Endometrium (tissue), 2 donors: ENCODE measurements around the gene CHURC1.
A peak's percentile ranks its signal among the peaks of the same experiment; 100 is the strongest.

Experiments
- FAIRE-seq: peaks from 2 replicates; lab custom pipeline; 2012; peaks lifted over from hg19 to GRCh38; lab: Jason Lieb, UNC
- donor health status: control.
- donor health status: control.

Gene CHURC1

DNA sequence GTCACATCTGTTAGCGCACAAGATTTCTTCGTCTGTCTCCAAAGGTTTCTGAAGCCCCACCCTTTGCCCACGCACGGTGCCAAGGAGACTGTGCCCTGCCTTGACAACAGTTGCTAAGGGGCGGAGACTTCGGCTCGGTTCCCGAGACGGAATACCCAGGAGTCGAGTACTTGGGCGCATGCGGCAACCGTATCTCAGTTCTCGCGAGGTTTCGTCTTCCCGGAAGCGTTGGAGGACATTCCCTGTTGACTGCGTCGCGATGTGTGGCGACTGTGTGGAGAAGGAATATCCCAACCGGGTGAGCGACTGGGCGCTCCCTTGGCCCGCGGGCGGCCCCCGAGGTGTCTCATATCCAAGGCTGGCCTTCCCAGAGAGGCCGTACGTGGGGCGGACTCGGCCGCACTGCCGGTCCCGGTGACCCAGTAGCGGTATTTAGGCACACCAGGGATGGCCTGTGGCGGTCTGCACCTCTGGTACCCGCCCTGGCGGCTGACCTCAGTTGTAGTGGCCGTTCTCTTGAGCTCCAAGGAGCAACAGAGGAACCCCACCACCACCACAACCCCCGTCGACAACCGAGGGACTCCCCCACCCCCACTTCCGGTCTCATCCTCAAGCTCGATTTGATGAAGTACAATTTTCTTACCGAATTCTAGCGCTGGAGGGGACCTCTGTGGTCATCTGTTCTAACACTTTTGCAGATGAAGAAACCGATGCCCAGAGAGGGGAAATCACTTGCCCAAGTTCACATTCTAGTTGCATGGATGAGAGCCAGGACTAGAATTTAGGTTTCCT, at the start of gene CHURC1:
Gene CHURC1, plus strand, starts transcription at position 219 of the 792 bp plus-strand sequence. Its CDS starts 41 bp downstream, at position 260.
- peak; percentile 31 for FAIRE-seq

DNA sequence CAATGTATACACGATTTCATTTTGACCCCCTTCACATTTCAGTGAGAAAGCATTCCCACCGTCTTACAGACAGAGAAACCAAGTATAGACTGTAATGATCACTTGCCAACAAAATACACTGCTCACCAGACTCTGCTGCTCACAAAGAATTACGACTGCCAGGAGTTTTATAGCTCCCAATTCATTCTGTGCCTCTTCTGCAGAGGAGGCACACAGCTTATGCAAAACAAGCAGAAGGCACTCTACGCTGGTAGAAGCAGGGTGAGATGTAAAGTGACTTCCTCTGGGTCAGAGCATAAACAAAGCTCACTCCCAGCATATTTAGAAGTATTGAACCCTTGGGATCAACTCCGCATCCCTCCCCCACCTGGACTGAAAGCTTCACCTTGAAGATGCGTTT, 49.1 kb upstream of the CHURC1 start:
- FAIRE-seq, result no peak

DNA sequence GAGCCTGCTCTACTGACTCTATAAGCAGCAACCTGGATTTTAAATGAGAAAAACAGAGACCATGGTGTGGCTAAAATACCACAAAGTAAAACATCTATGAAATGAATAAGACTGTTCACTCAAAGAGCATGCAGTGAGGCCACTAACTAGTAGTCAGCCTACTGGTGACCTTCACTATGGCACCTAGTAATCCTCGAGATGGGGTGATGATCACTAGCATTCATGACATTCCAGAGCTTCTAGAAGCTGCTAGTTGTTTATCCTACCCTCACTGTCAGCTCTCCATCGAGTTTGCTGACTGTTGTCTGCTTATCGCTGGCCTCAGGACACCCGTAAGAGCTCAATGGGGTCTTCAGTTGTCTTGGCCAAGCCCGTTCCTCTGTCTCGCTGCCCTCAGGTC, 48.3 kb upstream of the CHURC1 start:
- FAIRE-seq, result no peak

DNA sequence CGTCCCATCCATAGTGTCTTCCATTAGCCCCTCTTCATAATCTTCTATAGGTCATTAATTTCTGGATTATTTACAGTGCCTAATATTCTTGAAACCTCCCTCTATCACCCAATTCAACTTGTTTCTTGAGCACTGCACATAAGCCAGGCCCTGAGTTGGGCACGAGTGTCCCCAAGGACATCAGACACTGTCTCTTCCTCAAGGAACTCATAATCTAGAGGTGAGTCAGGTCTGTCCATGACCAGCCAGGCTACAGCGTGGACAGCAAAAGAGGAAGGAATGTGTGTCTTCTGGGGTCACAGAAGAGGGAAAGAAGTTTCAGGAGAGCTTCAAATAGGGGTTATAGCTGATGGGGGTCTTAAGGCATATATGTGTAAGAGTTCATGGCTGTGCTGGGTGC, 47.1 kb upstream of the CHURC1 start:
- no peak for FAIRE-seq

DNA sequence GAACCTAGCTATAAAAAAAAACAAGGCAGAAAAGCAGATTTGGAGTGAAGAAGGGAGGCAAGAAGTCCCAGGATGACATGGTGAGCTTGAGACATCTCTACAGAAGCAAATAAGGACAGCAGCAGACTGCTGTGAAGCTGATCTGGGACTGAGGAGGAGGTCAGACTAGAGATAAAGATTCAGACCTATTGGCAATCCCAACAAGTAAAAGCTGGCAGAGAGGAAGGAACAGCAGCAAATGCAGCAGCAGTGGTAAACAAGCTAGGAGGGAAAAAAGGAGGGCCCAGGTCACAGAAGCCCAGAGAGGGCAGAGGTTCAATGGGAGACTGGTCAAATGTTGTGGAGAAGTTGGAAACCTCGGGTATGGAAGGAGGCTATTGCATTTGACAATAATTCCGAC, 45.9 kb upstream of the CHURC1 start:
- no peak for FAIRE-seq

DNA sequence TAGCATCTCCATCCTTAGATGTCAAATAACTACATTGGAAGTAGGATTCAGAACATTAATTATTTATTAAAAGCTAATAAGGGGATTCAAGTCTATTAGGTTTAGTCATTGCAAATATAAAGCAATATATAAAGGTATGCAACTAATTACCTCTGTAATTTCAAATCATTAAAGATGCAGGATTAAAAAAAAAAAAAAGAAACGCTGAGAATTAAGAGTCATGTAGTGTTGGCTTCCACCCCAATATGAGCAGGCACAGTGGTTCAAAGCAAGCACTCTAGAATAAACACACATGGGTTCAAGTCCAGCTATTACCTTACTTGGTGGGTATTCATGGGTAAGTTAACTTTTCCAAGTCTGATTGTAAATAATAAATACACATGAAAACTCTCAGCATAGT, 45.4 kb upstream of the CHURC1 start:
- FAIRE-seq, result no peak

DNA sequence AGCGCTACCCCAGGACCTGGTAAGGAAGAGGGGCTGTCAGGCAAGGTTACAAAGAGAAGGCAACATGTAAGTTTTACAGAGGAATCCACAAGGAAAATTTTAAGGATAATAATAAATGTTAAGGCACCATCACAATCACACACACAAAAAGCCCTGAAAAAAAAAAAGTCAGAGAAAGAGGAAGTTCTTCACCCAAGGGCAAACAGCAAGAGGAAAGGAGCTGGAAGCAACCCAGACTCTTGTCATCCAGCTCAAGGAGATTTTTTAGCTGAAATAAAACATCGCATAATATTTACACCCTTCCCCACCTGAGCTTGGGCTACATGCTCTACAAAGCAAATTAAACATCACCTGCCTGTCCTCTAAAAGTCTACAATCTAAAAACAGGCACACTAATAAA, 44.1 kb upstream of the CHURC1 start:
- no peak for FAIRE-seq

DNA sequence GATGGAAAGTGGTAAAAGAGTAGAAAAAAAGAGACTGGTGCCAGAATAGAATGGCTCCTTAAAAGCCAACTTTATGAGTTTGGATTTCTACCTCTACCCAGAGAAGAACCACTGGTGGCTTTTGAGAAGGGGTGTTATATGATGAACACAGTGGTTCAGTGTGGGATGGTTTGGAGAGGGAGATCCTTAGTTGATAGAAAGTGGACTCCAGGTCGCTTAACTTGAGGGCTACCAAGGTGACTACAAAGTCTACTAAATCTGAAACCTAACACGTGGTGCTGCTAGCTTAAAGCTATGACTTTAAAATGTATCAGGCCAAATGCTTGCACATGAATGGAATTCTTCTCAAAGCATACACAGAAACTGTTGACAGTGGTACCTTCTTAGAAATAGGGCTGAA, 42.9 kb upstream of the CHURC1 start:
- no peak for FAIRE-seq

DNA sequence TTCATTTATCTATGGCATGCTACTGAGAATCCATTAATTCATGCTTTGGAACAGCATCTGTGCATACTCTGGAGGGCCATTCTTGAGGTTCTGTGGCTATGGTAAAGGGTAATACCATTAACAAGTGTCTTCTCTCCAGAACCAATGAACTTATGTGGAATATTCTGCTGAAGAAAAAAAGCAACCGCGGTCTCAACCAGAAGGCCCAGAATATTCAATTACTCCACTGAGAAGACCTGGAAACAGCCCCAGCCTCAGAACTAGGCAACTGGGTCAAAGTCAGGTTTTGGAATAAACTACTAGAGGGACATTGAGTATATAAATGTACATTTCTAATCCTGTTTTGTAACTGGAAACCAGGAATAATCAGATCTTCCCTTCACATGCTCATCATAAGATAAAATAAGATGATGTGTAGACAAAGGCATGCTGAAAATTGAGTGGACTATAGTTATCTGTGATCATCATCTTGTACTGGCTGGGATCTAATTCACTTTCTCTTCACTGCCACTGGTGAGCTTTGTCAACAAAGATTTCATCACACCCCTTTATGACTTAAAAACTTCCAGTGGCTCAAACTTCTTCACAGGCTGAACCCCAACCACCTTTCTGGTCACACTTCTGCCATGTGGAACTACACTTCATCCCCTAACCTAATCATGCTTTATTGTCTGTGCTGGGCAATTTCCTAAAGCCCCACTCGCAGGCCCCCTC, 40.6 kb upstream of the CHURC1 start:
- no peak for FAIRE-seq

DNA sequence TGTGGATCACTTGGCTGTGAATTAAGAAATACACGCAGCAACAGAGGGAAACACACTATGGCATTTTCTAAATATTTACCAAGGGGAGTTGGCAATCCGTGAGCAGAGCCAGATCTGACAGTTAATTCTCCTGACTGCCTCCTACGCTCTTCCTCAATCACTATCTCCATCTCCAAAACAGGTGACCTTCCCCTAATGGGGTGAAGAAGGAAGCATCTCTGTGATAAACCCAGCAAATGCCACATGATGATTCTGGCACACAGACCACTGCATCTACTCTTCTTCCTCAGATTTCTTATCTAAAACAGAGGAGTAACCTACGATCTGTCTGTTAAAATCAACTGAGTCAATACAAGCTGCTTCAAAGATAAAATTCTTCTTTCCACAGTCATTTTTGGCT, 38.9 kb upstream of the CHURC1 start:
- FAIRE-seq, result no peak

DNA sequence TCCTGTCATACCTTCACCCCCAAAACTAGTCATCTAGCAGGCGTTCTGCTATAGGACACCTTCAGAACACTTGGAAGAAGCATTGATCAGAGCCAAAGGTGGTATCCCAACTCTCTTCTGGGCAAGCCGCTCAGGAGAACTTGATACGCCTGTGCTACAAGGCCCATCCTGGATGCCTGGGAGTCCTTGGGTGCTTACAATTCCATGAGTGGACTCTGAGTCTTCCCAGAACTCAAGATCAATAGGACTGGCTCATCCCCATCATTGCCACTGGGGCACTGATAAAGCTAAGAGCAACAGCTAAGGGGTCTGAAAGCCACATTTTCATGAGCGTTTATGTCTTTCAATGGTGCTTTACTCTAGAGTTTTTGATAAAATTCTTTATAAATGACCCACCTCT, 36.4 kb upstream of the CHURC1 start:
- FAIRE-seq, result no peak

DNA sequence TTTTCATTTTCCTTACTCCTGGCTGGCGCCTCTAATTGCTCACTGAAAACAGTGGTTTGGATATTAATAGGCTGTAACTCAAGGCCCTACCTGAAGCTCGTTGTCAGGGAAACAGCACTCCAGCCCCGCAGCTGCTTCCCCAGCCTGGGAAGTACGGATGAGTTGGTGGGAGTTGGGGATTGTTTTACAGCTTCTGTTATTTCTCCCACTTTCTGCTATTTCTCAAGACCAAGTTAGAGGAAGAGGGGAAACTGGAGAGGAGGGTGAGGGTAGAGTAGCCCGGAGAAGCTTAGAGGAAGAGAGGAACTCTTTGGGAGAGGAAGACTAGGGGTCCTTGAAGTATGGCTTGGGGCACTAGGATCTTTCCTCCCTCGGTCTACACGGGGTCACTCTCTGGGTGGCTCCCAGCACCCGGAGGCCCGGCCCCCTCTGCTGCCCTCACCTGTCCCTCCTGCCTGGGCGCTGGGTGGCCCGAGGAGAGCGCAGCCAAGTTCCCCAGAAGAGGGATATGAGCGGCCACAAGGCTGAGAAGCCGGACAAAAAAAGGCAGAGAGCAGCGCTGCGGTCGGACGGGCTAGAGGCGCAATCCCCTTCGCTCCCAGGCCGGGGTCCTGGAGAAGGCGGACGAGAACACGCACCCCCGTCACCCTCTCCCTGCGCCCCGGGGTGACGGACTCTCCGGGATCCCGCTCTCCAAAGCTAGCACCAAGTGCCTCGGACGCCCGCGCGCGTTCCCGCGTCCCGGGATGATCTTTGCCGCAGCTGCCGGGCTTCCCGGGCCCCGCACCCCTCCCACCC, 35.2 kb upstream of the CHURC1 start:
- FAIRE-seq, result no peak

DNA sequence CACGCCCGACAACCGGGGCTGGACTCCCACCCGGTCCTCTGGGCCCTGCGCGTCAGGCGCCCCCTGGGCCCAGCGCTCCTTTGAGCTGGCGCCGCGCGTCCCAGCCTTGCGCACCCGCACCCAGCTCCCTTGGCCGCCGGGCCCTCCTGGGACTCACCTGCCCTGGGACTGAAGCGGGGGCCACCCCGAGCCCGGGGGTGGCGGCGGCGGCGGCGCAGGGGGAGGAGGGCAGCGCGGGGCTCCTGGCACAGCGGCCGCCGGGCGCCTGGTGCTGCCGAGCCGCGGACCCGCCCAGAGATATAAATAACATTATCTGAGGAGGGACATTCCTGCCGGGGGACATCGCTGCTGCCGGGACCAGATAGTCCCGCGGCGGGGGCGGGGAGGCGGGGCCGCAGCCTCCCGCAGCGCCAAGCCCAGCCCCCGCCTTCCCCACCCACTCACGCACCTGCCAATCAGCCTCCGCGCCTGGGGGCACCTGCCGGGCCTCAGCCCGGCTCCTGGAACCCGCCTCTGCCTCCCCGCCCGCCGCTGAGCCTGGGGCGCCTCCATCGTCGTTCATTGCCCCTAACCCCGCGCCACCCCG, 34.5 kb upstream of the CHURC1 start, which contains the start of gene SPTB:
Gene SPTB, minus strand, starts transcription at position 273 of the 586 bp plus-strand sequence. CDS start 56,813 bp downstream, outside the sequence.
- FAIRE-seq, result no peak

DNA sequence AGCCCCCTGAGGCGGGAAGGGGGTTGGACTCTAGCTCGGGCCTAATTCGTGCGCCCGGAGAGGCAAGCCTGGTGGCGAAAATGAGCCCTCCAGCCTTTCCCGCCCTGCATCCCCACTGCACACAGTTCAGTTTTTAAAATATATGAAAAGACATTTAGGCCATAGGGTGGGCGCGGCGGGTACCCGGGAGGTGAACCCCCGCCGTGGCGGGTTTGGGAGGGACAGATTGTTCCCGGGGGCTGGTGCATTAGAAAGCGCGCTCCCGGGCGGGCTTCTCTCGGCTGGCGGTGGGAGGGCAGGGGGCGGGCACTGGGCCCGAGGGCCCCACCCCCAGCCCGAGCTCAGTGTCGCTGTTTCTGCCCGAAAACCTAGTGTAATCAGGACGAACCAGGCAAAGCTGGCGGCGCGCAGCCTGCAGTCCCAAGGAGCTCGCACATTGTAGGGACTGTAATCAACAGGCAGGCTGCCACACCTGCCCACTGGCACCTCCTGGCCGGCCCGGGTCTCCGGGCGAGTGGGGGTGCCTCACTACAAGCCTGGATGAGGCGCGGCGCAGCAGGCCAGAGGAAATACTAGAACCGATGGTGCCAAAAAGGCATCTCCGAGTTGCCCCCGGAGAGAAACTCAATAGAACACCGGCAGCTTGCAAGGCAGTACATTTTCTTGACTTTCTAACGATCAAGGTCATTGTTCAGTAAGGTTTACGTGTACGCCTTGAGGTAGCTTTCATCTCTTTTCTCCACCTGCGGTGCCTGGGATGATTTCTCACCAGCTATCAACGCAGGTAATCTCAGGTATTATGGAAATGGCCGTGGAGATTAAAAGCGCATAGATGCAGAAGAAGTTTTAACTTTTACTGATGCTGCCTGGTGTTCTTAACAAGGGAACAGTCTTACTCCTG, 33.8 kb upstream of the CHURC1 start:
- FAIRE-seq, result no peak

DNA sequence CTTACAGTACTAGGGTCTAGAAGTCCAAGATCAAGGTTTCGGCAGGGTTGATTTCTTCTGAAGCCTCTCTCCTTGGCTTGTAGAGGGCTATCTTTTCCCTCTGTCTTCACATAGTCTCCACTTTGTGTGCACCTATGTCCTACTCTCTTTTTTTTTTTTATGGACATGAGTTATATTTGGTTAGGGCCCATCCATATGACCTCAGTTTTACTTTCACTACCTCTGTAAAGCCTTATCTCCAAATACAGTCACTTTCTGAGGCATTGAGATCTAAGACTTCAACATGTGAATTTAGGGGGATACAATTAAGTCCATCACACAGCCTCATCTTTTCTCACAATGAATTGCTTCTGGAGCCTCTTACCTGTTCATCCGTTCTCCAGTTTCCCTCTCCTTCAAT, 28.7 kb upstream of the CHURC1 start:
- FAIRE-seq, result no peak

DNA sequence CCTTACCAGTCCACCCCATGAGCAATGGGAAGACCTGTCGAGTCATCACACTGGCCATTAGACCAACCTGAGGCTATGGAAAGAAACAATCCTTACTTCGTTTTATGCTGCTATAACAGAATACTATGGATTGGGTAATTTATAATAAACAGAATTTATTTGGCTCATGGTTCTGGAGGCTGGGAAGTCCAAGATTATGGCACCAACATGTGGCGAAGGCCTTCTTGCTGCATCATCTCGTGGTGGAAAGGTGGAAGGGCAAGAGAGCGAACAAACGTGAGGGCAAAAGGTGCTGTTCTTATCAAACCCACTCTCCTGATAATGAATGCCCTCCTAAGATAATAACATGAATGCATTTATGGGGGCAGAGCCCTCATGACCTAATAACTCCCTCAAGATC, 24.9 kb upstream of the CHURC1 start:
- no peak for FAIRE-seq

DNA sequence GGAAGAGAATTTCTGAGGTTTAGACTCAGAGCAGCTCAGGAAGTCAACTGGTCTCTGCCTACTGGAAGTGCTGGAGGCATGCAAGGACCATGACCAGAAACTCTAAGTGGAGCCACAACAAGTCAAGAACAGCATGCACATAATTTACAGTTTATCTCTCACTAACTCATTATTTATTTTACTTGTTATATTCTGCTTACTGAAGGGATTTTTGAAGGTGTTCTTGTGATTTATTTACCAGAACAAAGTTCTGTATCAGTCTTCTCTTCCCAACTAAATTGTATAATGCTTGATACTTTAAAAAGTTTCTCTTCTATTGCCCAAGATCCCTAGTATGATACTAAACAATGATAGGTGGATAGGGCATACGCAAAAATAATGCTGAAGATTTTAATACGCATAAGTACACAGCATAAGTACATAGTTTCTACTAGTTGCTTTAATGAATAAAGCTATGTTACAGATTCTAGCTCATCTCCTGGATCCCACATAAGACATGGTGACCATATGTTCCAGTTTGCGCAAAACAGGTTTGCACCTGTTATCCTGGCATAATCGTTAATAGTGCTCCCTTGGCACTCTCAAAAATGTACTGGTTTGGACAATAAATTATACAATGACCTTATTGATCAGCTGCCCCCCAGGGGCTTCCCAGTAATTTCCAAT, 22.9 kb upstream of the CHURC1 start:
- FAIRE-seq, result no peak

DNA sequence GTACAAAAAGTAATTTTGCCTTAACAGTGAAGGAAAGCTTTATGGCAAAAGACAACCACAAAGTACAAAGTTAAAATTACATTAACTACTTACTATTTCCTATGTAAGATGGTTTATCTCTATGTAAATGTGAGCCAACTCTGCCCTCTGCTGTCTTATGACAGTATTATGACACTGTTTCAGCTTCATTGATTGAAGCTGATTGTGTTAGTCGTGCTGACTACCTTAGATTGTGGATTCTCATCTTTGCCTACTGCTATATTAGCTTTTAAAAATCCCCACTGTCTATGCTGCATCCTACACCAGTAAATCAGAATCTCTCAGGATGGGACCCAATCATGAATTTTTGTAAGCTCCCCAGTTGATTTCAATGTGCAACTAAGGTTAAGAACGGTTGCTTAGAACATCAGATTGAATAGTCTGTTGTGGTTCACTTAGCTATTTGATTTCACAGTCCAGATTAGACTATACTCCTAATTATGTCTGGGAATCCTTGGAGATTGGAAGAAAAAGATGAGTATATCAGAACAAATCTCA, 22.3 kb upstream of the CHURC1 start:
- FAIRE-seq, result peak; percentile 51

DNA sequence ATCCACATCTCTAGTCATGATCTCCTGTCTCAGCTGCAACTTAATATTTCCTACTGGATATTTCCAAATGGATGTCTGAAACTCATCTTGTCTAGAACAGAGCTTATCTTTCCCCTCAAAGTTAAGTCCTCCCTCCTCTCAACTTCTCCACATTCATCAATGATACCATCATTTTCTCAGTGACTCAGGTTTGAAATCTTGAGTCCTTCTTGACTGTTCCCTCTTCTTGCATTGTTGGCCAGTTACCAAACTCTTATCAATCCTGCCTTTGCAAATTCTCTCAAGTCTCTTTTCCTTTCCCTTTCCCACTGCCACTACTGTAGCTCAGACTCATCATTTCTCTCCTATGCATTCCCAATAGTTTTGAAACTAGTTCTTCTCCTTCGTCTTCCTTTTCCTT, 14.3 kb upstream of the CHURC1 start:
- FAIRE-seq, result no peak

DNA sequence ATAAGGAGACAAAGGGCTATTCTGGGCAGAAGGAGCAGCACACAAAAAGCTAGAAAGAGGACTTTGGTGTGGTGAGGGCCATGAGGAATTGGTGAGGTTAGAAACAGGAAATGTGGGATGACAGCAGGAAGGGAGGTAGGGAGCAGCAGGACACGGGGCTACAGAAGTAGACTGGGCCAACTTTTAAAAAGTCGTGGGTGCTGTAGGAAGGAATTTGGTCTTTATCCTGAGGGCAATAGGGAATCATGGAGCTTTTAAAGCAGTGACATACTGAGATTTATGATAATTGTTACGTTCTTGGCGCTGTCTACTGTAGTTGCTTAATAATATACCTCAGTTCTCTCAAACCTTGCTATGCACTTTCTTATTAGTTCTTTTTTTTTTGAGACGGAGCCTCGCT, 8.2 kb upstream of the CHURC1 start:
- no peak for FAIRE-seq
